GM19467 (cell line): ENCODE results near the gene EVL.

Experiments
- ATAC-seq: cut with Tn5 transposase; IDR thresholded peaks from one replicate; pipeline ENCODE4 v1.9.1; 2021; ENCODE audit warnings: mild to moderate bottlenecking, moderate library complexity; ENCODE audit not compliant: unreplicated experiment

Gene EVL

DNA sequence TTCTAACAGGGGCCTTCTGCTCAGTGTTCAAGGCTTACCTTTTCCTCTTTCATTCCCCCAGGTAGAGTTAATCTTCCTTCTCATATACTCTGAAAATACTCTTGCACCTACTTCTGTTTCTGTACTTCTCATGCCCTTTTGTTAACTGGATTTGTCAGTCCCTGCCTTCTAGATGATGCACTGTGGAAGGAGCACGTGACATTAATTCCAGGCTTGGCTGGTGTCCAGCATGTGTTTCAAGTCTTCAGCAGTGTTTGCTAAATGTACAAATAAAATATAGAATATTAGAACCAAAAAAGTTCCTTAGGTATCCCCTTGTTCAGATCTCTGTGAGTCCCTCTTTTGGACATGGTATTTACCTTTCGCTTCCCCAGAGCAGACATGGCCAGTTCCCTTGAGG is 27.9 kb upstream of the EVL start:
- no peak for ATAC-seq

DNA sequence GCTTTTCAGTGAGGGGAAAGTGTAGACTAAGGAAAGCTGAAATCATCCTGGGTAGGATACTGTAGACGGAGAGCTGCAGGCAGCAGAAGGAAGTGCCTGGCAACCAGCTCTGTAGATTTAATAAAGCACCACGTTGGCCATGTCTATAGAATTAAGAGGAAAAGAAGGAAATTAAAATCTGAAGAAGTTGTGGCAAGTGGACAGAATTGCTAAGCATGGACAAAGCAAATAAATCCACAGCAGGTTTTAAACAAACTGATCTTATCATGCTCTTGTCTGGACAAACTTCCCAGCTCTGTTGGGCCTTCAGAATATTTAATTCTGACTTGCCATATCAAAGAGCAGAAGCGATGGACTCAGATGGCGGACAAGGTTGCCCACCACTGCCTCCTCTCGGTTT is 27.2 kb upstream of the EVL start:
- ATAC-seq: no peak

DNA sequence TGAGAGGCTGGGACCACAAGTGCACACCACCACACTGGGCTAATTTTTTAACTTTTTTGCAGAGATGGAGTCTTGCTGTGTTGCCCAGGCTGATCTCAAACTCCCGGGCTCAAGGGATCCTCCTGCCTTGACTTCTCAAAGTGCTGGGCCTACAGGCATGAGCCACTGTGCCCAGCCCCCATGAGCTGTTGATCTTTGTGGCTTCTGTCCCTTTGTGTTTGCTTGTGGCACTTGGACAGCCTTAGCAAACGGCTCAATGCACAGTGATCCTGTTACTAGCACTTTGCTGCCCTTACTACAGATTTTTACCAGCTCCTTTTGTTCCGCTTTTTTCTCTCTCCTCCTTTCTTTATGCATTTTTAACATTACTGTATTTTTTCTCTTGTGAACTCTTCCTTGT is 25.3 kb upstream of the EVL start:
- no peak for ATAC-seq

DNA sequence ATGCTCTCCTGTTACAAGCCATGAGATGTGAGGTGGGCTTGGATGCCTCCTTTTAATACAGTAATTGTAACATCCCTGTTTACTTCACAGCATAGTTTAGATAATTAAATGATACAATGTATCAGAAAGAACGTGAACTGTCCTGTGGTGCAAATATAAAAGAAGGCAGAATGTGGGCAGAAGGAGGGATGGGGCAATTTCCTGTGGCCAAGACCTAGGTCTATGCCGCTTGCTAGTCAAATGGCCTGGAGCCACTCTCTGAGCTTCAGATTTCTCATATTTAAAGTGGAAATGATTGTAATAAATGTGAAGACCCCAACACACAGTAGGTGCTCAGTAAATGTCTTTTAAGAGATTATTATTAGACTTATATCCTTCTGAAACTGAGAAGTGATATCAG is 24.0 kb upstream of the EVL start:
- no peak for ATAC-seq

DNA sequence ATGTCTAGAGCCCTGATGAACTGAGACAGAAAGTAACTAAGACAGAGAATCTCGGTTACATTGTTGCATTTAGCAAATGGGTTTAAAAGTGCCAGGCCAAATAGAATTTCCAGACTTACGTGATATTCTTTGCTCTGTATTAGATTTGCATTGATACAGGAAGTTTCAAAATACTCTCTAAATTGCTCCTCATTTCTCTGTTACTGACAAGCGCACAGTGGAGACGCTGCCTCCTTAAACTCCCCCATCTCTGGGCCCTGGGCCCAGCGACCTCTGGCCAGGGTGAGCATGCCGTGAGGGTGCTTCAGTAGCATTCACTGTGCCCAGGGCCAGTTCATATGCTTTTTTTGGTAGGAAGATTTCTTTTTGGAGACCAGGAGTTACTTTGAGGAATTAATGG is 22.9 kb upstream of the EVL start:
- no peak for ATAC-seq

DNA sequence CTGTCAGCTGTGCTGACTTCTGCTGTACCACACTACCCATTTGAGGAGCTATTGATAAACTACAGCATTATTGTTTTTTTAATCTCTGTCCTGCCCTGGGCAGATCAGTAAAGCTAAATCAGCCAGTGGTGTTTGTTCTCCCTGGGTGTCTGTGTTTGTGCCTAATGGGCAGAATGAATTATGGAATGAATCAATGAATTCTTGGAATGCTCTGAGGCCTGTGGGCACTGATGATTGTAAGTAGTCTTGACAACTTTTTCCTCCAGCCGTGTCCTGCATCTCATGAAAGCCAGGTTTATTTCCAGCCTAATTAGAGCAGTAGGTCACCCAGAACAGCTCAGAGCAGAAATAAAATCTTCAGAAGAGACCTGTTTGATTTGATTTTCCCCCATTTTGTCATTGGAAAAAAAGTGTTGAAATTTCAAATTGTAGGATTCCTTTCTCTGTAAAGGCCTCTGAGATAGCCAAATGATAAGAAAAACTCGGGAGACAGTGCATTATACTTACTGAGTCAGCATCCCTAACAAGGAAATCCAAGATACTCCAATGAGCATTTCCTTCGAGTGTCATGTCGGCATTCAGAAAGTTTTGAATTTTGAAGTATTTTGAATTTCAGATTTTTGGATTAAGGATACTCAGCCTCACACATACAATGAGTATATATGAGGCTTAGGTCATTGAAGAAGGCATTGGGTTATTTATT is 19.4 kb upstream of the EVL start:
- ATAC-seq: no peak

DNA sequence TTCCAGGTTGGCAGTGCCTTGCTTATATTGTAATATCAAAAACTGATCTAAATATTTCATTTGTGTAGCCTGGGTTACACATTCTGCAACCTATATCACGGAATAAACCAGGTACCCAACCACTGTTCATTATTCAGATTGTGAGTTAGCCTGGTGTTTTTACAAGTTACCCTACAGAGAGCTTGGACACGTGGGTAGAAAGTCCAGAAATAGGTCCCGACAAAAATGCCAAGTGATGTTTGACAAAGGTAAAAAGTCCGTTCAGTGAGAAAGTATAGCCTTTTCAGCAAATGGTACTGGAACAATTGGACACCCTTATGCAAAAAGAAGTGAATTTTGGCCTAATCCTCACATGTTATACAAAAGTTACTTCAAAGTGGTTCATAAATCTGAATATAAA is 17.6 kb upstream of the EVL start:
- no peak for ATAC-seq

DNA sequence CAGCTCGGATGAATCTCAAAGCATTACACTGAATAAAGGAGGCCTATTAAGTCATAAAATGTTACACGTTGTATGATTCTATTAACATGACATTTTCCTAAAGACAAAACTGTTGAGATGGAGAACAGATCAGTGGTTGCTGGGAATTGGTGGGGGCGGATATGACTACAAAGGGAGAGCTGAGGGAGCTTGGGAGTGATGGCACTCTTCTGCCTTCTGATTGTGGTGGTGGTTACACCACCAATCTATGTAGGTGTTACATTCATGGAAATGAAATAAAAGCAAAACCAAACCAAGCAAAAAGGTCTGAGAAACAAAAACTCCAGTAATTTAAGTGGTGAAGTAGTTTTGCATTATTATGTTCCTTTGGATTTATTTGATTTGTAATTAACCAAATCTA is 16.4 kb upstream of the EVL start:
- no peak for ATAC-seq

DNA sequence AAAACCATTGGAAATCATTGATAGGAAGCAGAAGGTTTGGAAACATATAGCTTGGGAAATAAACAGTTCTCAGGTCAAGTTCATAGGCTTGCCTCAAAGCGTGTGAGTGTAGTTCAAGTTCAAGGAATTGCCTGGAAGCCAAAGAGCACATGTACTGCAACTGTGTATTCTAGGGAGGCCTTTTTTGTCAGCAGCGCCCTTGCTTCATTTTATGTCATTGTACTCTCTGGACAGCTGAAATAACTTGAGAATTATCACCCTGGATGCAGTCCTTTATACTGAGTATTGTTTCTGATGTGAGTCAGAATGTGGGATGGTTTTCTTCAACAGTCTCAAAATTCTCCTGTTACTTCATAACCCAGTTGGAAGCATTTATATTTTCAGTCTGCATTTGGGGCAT is 16.0 kb upstream of the EVL start:
- no peak for ATAC-seq

DNA sequence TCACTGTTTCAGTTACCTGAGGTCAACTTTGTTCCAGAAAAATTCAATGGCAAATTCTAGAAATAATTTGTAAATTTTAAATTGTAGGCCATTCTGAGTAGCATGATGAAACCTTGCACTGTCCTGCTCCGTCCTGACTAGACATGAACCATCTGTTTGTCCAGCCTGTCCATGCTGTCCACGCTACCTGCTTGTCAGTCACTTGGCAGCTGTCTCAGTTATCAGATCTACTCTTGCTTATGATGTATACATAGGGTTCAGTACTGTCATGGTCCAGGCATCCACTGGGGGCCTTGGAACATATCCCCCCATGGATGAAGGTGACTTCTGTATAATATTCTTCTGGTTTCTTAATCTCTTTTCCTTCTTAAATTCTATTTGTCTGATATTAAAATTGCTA is 14.1 kb upstream of the EVL start:
- ATAC-seq: no peak

DNA sequence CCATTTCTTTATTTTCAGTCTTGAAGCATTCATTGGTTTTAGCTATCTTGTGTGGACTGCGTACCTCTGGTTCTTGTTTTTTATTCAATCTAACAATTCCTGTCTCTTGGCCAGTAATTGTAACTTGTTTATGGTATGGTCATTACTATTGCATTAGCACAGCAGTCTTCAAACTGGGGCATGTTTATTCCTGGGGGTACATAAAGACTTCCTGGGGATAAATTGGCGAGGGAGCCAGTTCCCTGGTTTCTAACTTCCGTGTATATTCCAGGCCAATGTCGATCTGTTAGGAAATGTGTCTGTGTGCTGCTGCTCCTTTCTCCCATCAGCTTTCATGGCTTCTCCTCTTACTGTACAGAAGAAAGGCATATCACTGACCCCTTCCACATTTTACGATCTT is 13.7 kb upstream of the EVL start:
- no peak for ATAC-seq

DNA sequence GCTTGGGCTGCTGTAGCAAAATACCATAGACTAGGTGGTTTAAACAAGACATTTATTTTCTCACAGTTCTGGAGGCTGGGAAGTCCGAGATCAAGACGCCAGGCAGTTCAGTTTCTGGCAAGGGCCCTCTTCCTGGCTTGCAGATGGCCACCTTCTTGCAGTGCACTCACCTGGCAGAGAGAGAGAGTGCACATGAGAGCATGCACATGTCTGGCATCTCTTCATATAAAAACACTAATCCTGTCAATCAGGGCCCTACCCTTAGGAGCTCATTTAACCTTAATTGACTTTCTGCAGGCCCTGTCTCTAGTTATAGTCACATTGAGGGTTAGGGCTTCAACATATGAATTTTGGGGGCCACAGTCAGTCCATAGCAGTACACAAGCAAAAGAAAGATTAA is 12.4 kb upstream of the EVL start:
- ATAC-seq: no peak

DNA sequence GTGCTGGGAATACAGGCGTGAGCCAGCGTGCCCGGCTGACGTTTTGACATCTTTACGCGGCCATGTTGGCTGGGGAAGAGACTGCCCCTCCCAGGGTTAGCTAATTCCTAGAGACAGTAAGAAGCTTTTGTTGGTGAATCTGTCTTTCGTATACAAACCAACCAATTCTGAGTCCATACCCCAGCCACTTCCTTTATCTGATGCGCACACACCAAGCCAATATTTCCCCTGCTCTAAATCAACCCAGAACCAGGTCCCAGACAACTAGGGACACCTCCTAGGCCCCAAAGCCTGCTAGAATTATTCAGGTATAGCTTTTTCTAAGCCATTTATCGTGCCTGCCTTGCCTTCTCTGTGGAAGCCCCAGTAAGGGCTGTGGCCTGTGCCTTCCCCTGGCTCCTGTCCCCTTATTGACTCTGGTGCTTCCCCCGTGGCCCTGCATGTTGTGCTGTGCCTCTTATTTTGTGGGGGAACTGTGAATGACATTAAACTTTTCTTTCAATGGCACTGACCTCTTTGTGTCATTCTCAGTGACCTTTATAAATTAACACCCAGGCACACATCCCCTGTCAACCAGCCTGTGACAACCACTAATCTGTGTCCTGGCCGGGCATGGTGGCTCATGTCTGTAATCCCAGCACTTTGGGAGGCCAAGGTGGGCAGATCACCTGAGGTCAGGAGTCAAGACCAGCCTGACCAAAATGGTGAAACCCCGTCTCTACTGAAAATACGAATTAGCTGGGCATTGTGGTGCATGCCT is 10.7 kb upstream of the EVL start:
- ATAC-seq: no peak

DNA sequence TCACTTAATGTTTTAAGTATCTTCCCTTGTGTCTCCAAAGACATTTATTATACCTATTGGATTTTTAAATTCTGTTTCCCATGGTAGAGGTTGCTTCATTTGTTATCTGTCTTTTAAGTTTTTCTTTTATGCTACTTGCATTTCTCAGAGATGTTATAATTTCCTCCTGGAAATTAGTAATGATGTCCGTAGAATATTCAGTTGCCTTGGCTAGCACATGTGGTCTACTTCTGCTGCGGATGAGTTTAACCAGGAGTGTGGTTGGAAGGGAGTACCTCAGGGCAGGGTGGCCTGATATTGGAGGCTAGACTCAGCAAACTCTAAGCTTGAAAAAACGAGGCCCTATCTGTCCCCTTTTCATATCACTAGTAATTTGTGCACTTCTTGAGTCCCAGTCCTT is 8.8 kb upstream of the EVL start:
- no peak for ATAC-seq

DNA sequence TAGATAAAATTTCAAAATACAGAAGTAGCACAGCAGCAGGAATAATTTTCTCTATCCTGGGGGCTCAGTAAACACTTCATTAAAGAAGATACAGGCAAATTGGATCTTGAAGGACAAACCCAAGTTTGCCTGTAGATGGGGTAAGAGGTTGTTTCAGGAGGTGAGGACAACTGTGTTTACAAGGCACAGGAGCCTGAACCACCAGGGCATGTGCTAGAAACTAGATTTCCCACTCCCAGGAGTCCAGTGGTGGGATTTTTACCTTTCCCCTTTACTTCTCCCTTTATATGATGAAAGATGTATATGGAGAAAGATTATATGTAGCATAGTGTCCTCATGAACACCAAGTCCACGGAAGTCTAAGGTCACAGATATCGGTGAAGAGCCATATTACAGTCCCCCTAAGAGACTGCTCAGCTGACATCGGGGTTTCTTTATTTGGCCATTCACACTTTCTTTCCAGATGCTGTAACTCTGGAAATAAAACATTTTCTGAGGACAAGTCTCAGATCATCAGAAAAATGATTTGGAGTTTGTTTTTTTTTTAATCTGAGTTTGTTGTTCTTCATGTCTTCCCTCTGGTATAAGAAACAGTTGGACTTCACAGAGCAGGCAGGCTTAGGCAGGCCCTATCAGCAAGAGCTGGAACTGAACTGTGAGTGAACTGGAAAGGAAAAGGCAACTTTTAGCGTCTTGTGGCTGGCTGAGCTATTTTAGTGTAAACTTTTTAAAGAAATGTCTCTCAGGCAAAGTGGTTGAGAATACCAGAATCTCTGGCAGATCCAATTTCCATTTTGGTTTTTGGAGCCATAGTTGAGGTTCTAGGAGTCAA is 8.0 kb upstream of the EVL start:
- ATAC-seq: no peak

DNA sequence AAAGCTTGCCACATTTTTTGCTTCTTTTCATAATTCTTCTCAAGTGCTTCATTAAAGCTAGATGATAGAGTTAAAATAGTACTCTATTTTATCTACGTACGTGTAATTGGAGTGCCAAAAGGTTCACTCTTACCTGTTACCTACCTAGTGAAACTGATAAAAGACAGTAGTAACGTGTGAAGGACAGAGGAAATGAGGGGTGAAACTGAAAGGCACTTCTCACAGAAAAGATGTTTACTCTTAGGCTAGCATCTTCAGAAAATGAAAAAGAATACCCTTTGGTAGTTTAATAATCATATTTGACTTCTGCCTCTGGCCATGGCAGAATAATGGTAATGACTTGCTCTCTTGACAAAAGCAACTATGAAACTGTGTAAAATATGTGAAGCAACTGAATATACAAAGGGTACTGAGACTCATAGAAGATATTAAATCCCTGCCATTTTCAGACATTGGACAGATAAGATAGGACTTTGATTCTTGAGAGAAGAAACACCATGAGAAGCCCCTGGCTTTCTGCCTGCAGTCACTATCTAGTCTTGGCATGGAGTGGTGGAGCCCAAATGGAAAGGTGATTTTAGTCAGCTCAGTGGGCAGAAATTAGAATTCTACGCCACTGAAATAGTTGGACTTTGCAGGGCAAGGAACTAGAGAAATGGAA is 6.3 kb upstream of the EVL start:
- ATAC-seq: peak; percentile 59

DNA sequence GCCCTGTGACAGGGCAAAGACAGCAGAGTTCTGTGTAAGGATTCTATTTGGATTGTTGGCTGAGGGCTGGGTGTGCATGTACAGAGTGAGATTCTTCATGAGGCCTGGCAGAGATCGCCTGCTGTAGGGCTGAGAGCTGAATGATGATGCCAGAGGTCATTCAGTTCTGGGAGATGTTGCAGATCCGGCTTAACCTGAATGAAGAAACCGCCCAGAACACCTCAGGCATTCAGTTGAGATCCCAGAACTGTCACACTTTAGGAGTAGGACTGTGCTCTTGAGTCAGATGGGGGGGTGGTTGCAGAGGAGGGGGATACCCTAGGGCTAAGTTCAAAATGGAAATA is 5.8 kb upstream of the EVL start:
- ATAC-seq: no peak

DNA sequence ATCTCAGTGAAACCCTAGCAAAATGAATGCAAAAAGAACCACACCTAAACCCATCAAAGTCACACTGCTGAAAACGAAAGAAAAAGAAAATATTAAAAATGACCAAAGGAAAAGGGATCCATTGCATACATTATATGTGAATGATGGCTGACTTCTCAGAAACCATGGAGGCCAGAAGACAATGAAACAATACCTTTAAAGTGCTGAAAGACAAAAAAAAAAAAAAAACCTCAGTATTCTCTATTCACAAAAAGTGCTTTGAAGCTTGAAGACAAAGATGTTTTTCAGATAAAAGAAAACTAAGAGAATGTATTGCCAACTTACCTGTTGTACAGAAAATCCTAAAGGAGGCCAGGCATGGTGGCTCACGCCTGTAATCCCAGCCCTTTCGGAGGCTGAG is 4.5 kb upstream of the EVL start:
- ATAC-seq: no peak

DNA sequence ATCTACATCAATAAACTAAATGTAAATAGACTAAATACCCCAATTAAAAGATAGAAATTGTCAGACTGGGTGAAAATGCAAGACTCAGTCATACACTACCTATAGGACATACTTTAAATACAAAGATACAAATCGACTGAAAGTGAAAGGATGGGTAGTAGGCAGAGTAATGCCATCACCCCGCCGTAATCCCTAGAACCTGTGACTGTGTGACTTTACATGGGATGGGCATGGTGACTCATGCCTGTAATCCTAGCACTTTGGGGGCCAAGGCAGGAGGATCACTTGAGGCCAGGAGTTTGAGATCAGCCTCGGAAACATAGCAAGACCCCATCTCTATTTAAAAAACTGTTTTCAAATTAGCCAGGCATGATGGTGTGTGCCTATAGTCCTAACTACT is 2.6 kb upstream of the EVL start:
- ATAC-seq: no peak

DNA sequence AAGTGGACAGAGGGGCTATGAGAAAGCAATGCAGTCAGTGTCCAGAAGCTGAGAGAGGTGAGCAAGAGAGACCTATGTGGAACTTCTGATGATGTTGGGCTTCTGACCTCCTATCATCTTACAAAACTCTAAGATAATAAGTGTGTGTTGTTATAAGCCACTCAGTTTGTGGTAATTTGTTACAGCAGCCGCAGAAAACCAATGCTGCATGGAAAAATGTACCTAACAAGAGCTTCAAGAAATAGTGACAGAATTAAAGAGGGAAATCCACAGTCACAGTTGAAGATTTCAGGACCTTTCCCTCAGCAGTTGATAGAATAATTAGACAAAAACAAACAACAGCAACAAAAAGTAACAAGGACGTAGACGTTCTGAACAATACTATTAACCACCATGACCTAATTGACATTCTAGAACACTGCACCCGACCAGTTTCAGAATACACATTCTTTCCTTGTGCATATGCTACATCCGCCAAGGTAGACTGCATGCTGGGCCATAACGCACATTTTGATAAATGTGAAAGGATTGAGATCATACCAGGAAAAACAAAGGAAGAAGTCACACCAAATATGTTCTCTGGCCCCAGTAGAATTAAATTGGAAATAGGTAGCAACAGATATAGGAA is 1.8 kb upstream of the EVL start:
- no peak for ATAC-seq
